PC-9 (cell line): ENCODE results near the gene BTN3A1.
"Not testable (repeated sequence)": the region's sequence is repeated elsewhere in the genome, so short reads cannot be mapped to it uniquely, and the experiment has no call there.

Experiments
- EZH2 ChIP-seq: fragments of 200-600 bp; sonication (generic); IDR thresholded peaks from 2 replicates; pipeline ENCODE4 v1.8.0; 2017; ENCODE audit warnings: antibody characterized with exemption, low read depth
- TF ChIP-seq, protein P1 (sequence below): fragments of 200-600 bp; sonication (generic); conservative IDR thresholded peaks from 2 replicates; pipeline ENCODE4 v1.6.1; 2017; ENCODE audit warnings: mixed run types, antibody characterized with exemption, mild to moderate bottlenecking, moderate library complexity

DNA sequence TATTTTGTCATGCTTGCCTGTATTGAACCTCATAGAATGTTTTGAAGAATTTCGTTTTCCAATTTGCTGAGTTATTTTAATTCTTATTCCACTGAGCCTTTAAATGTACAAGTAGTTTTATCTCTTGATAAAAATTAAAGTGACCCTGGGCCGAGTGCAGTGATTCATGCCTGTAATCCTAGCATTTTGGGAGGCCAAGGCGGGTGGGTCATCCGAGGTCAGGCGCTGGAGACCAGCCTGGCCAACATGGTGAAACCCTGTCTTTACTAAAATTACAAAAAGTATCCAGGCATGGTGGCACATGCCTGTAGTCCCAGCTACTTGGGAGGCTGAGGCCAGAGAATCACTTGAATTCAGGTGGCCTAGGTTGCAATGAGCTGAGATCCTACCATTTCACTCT lies 59.3 kb downstream of the BTN3A1 start:
- TF ChIP-seq, protein P1, sequence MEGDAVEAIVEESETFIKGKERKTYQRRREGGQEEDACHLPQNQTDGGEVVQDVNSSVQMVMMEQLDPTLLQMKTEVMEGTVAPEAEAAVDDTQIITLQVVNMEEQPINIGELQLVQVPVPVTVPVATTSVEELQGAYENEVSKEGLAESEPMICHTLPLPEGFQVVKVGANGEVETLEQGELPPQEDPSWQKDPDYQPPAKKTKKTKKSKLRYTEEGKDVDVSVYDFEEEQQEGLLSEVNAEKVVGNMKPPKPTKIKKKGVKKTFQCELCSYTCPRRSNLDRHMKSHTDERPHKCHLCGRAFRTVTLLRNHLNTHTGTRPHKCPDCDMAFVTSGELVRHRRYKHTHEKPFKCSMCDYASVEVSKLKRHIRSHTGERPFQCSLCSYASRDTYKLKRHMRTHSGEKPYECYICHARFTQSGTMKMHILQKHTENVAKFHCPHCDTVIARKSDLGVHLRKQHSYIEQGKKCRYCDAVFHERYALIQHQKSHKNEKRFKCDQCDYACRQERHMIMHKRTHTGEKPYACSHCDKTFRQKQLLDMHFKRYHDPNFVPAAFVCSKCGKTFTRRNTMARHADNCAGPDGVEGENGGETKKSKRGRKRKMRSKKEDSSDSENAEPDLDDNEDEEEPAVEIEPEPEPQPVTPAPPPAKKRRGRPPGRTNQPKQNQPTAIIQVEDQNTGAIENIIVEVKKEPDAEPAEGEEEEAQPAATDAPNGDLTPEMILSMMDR = not testable (repeated sequence)
- not testable (repeated sequence) for TF ChIP-seq EZH2
